LNCaP clone FGC (cell line): ENCODE results near the gene TP53TG5.

ENCODE experiments used
- DNase-seq: peaks from one replicate; pipeline ENCODE4 v3.0.0-alpha.2; 2011; ENCODE audit warnings: low read depth
- H3K4me3 ChIP-seq: 2 replicates; pipeline ENCODE4 v1.5.1; 2011; ENCODE audit warnings: mild to moderate bottlenecking, low read depth, low read length, control low read depth
- CTCF ChIP-seq: IDR thresholded peaks from 2 replicates; pipeline ENCODE4 v1.5.1; 2012; ENCODE audit warnings: mild to moderate bottlenecking; ENCODE audit not compliant: control insufficient read depth, insufficient read depth; ENCODE audit errors: extremely low read depth

Gene TP53TG5

DNA sequence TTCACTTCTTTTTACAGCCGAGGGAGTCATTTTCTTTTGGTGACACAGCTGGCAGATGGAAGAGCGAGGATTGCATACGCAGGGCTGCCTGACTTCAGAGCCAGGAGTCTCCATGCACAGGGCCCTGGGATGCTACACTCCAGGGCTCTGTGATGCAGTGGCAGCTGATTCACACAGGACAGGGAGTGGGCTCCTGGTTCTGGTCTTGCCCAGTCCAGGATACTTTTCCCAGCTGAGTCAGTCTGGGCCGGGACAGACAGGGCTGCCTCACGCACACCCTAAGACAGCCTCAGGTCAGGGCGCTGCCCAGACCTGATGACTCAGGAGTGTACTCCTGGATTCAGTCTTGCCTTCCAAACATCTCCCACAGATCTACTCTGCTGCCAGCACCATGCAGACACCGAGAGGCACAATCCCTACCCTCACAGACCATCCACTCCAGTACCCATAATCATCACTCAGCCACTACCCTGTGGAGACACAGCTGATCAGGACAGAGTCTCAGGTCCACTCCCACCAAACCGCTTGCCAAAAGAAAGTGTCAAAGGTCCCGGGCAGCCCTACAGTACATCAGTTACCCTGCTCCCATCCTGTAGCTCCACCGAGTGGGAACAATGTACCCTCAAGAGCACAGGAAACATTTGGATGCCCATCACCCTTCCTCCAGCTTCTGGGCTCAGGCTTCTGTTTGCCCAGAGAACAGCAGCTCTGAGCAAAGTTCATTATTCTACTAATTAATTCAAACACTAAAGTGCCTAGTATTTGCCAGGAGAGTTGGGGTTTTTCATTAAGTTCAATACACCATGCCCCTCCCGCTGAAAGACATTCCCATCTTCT is 41.4 kb downstream of the TP53TG5 start:
- no peak for TF ChIP-seq CTCF
- no peak for DNase-seq
- H3K4me3 ChIP-seq = no peak overlapping the region

- TF ChIP-seq CTCF = no peak
- DNase-seq = no peak
- H3K4me3 ChIP-seq = no peak overlapping the region
These were observed 47.6 kb downstream of the TP53TG5 start for GRCh38 chr20:45330476-45330875.

- TF ChIP-seq CTCF = no peak
- H3K4me3 ChIP-seq = no peak overlapping the region
- peak; percentile 62 for DNase-seq
These were observed 48.4 kb downstream of the TP53TG5 start for GRCh38 chr20:45329497-45330319.

- no peak for DNase-seq
- H3K4me3 ChIP-seq = no peak overlapping the region
- no peak for TF ChIP-seq CTCF
These were observed 49.7 kb downstream of the TP53TG5 start for GRCh38 chr20:45328451-45328850.

DNA sequence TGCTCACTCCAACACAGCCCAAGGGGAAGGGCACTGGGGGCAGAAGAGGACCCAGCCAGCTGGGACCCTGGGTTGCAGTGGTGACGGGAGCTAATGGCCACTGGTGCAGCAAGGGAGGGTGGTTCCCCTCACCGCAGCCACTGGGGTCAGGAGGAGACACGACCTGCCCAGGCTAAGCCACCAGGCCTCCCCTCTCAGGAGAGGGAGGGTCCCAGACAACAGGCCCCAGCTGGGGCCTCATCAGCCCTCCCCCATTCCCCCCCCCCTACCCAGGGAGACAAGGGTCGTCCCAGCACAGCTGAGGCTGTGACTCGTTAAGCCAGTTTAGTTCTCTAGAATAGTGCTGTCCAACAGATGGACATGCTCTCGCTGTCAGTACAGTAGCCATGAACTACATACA is 52.8 kb downstream of the TP53TG5 start:
- no peak overlapping the region for H3K4me3 ChIP-seq
- DNase-seq = no peak
- TF ChIP-seq CTCF = no peak

GRCh38 chr20:45323731-45324130 is 54.4 kb downstream of the TP53TG5 start:
- no peak for DNase-seq
- no peak overlapping the region for H3K4me3 ChIP-seq
- TF ChIP-seq CTCF = no peak
